Islet of Langerhans (tissue), 1 donor: ENCODE results near the gene ZNF365.
"Not testable (repeated sequence)": the region's sequence is repeated elsewhere in the genome, so short reads cannot be mapped to it uniquely, and the experiment has no call there.

Source experiments
- FAIRE-seq: peaks from one replicate; lab custom pipeline; 2011; peaks lifted over from hg19 to GRCh38; lab: Jason Lieb, UNC

The ZNF365 gene

GRCh38 chr10:62373995-62374861 is at the start of gene ZNF365:
ZNF365 (plus strand) TSS chr10:62374369; CDS start chr10:62376194, 1,825 bp downstream.
- no peak for FAIRE-seq

GRCh38 chr10:62326176-62326575 is 48.0 kb upstream of the ZNF365 start:
- no peak for FAIRE-seq

- no peak for FAIRE-seq
These were observed 46.3 kb upstream of the ZNF365 start for GRCh38 chr10:62327885-62328284.

GRCh38 chr10:62330213-62330612 is 44.0 kb upstream of the ZNF365 start:
- no peak for FAIRE-seq

- no peak for FAIRE-seq
These were observed 41.8 kb upstream of the ZNF365 start for GRCh38 chr10:62332406-62332805.

GRCh38 chr10:62333135-62333889 is 40.9 kb upstream of the ZNF365 start:
- FAIRE-seq: no peak

- no peak for FAIRE-seq
These were observed 40.0 kb upstream of the ZNF365 start for GRCh38 chr10:62333988-62334682.

- peak; percentile 65 for FAIRE-seq
These were observed 38.8 kb upstream of the ZNF365 start for GRCh38 chr10:62335326-62335725.

- FAIRE-seq: no peak
These were observed 37.8 kb upstream of the ZNF365 start for GRCh38 chr10:62336404-62336803.

GRCh38 chr10:62341419-62341818 is 32.8 kb upstream of the ZNF365 start:
- no peak for FAIRE-seq

GRCh38 chr10:62343000-62343399 is 31.2 kb upstream of the ZNF365 start:
- FAIRE-seq: no peak

- FAIRE-seq: no peak
These were observed 26.1 kb upstream of the ZNF365 start for GRCh38 chr10:62348029-62348428.

GRCh38 chr10:62352356-62352970 is 21.7 kb upstream of the ZNF365 start:
- no peak for FAIRE-seq

GRCh38 chr10:62354916-62355315 is 19.3 kb upstream of the ZNF365 start:
- FAIRE-seq: no peak

GRCh38 chr10:62356447-62356846 is 17.7 kb upstream of the ZNF365 start:
- FAIRE-seq: no peak

- FAIRE-seq: not testable (repeated sequence)
These were observed 16.0 kb upstream of the ZNF365 start for GRCh38 chr10:62358151-62358550.

GRCh38 chr10:62373639-62373994 is 552 bp upstream of the ZNF365 start:
- no peak for FAIRE-seq

- FAIRE-seq: no peak
These were observed 917 bp downstream of the ZNF365 start for GRCh38 chr10:62374862-62375710.

GRCh38 chr10:62376071-62377025 is 2.2 kb downstream of the ZNF365 start:
- no peak for FAIRE-seq

- no peak for FAIRE-seq
These were observed 2.9 kb downstream of the ZNF365 start for GRCh38 chr10:62377026-62377415.
